Urothelium cell line (cell line): Measurements from ENCODE around the gene OLFM1.

Experiments used
- DNase-seq: peaks from one replicate; pipeline ENCODE4 v3.0.0; 2011; ENCODE audit warnings: low spot score, mixed read lengths
- FAIRE-seq: peaks from 2 replicates; lab custom pipeline; 2011; peaks lifted over from hg19 to GRCh38; lab: Jason Lieb, UNC

The OLFM1 gene

GRCh38 chr9:135165756-135166519 is 78.5 kb downstream of the OLFM1 start:
- DNase-seq (no peak), FAIRE-seq (no peak)

GRCh38 chr9:135166565-135166964 is 79.1 kb downstream of the OLFM1 start:
- FAIRE-seq (peak; percentile 55), DNase-seq (peak; percentile 79)

GRCh38 chr9:135167356-135167755 is 79.9 kb downstream of the OLFM1 start:
- FAIRE-seq (no peak), DNase-seq (no peak)

- FAIRE-seq (no peak), DNase-seq (no peak)
These were observed 80.6 kb downstream of the OLFM1 start for GRCh38 chr9:135167849-135168655.

GRCh38 chr9:135169709-135170226 is 82.3 kb downstream of the OLFM1 start:
- DNase-seq (no peak), FAIRE-seq (peak; percentile 58)

- DNase-seq = no peak
- no peak for FAIRE-seq
These were observed 83.1 kb downstream of the OLFM1 start for GRCh38 chr9:135170535-135170934.
